GM12801 (cell line): ENCODE results near the gene ARL3.

Experiments
- CTCF ChIP-seq: IDR thresholded peaks from one replicate; pipeline ENCODE4 v1.5.1; 2011; ENCODE audit warnings: control low read depth; ENCODE audit not compliant: insufficient read length; ENCODE audit errors: extremely low read depth

ARL3 gene

GRCh38 chr10:102654969-102655368 is 59.2 kb downstream of the ARL3 start:
- no peak for TF ChIP-seq CTCF

- no peak for TF ChIP-seq CTCF
Observed at GRCh38 chr10:102654566-102654965, 59.6 kb downstream of the ARL3 start.

- no peak for TF ChIP-seq CTCF
Observed at GRCh38 chr10:102653060-102653459, 61.1 kb downstream of the ARL3 start.

- TF ChIP-seq CTCF = no peak
Observed at GRCh38 chr10:102652170-102652916, 61.9 kb downstream of the ARL3 start.

- no peak for TF ChIP-seq CTCF
Observed at GRCh38 chr10:102651455-102652169, 62.6 kb downstream of the ARL3 start.

GRCh38 chr10:102650655-102651454 is 63.3 kb downstream of the ARL3 start:
- no peak for TF ChIP-seq CTCF
